Progenitor cell of endocrine pancreas (in vitro differentiated cells): Measurements from ENCODE around the gene LDHAL6B. TPM values are rescaled to one million over a fixed set of nuclear protein-coding genes. Genes with fewer than 3 reads are reported as not detected.

Experiments
- DNase-seq: peaks from one replicate; pipeline ENCODE4 v3.0.0; 2021; ENCODE audit warnings: low spot score; ENCODE audit not compliant: unreplicated experiment
- H3K27ac Mint-ChIP-seq: 2 replicates; pipeline ENCODE4 v1.8.0; 2021; ENCODE audit warnings: mild to moderate bottlenecking, moderate library complexity, mixed read lengths
- H3K27me3 Mint-ChIP-seq: 2 replicates; pipeline ENCODE4 v1.8.0; 2021; ENCODE audit warnings: mixed read lengths
- H3K36me3 Mint-ChIP-seq: 2 replicates; pipeline ENCODE4 v1.8.0; 2022; ENCODE audit warnings: mixed read lengths; ENCODE audit not compliant: insufficient read depth
- H3K4me1 Mint-ChIP-seq: 2 replicates; pipeline ENCODE4 v1.8.0; 2021; ENCODE audit warnings: low read depth, mixed read lengths
- H3K4me3 Mint-ChIP-seq: 2 replicates; pipeline ENCODE4 v1.8.0; 2021; ENCODE audit warnings: low read depth, mild to moderate bottlenecking, moderate library complexity, mixed read lengths
- H3K9me3 Mint-ChIP-seq: 2 replicates; pipeline ENCODE4 v1.8.0; 2021; ENCODE audit warnings: low read depth, mixed read lengths
- total RNA-seq: library from RNA; stranded (reverse); gene quantifications from 2 replicates; pipeline ENCODE4 v1.2.1, GENCODE V29; 2021
- TF ChIP-seq, protein P1 (sequence below): fragments of 200-600 bp; sonication (generic); IDR thresholded peaks from one replicate; pipeline ENCODE4 v1.5.0; 2021; ENCODE audit warnings: antibody characterized with exemption, mild to moderate bottlenecking; ENCODE audit not compliant: unreplicated experiment

Gene LDHAL6B
- total RNA-seq, 1 donor from 2014 or later = not detected

DNA sequence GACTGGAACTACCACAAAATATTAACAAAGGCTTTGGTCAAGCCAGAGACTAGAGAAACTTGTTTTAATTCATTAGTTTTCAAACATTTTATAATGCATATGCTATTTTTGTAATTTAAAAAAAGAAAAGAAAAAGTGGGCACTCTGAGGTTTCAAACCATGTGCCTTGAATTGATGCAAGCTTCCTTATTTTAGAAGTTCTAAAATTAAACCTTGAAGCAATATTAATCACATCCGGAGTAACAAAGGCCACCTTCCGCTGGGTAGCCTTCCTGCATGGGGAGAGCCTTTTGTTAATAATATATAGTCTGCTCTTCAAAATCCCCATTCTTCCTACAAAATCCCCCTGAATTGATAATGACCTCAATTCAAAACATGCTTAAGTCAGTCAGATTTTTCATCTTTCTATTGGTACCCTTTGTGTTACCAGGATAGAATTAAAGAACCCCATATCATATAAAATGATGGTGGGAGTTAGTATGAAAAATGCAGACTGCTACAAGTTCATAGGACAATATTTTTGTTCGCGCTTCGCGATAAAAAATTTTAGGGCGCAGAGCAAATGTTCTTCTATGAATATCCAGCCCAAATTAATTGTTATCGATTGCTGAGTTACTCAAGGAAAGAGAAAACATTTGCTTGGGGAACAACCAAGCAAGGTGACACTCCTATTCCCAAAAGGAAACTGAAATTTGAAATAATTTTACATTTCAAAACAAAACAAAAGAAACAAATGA is 30.6 kb downstream of the LDHAL6B start:
- H3K4me1 Mint-ChIP-seq = peaks cover 4% of the 10 kb centered on the region
- no peak overlapping the region for H3K27ac Mint-ChIP-seq
- peaks cover 3% of the 10 kb centered on the region for H3K9me3 Mint-ChIP-seq
- TF ChIP-seq, protein P1, sequence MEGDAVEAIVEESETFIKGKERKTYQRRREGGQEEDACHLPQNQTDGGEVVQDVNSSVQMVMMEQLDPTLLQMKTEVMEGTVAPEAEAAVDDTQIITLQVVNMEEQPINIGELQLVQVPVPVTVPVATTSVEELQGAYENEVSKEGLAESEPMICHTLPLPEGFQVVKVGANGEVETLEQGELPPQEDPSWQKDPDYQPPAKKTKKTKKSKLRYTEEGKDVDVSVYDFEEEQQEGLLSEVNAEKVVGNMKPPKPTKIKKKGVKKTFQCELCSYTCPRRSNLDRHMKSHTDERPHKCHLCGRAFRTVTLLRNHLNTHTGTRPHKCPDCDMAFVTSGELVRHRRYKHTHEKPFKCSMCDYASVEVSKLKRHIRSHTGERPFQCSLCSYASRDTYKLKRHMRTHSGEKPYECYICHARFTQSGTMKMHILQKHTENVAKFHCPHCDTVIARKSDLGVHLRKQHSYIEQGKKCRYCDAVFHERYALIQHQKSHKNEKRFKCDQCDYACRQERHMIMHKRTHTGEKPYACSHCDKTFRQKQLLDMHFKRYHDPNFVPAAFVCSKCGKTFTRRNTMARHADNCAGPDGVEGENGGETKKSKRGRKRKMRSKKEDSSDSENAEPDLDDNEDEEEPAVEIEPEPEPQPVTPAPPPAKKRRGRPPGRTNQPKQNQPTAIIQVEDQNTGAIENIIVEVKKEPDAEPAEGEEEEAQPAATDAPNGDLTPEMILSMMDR = no peak
- H3K36me3 Mint-ChIP-seq = peaks cover 5% of the 10 kb centered on the region
- no peaks in the 10 kb centered on the region for H3K27me3 Mint-ChIP-seq
- no peak for DNase-seq
- no peak overlapping the region for H3K4me3 Mint-ChIP-seq

DNA sequence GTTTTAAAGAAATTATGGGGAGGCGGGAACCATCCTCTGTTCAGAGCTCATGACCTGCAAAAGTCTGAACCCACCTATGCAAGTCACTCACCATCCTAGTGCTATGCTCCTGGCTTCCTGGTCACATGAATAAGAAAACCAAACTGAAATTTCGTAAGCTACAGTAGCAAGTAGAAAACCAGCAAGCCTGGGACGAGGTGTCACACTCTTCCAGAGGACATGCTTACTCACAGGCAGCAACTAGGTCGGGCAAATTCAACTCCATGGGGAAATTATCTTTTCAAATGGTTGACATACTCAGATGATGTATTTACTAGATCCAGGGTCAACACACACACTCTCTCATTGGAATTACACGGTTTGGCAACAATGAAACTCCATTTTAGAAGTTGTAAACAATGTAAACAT is 31.3 kb downstream of the LDHAL6B start:
- peaks cover 3% of the 10 kb centered on the region for H3K9me3 Mint-ChIP-seq
- no peak for DNase-seq
- no peaks in the 10 kb centered on the region for H3K27me3 Mint-ChIP-seq
- TF ChIP-seq, protein P1 = no peak
- peaks cover 4% of the 10 kb centered on the region for H3K36me3 Mint-ChIP-seq
- no peak overlapping the region for H3K4me3 Mint-ChIP-seq
- H3K27ac Mint-ChIP-seq = no peak overlapping the region
- H3K4me1 Mint-ChIP-seq = peaks cover 4% of the 10 kb centered on the region

DNA sequence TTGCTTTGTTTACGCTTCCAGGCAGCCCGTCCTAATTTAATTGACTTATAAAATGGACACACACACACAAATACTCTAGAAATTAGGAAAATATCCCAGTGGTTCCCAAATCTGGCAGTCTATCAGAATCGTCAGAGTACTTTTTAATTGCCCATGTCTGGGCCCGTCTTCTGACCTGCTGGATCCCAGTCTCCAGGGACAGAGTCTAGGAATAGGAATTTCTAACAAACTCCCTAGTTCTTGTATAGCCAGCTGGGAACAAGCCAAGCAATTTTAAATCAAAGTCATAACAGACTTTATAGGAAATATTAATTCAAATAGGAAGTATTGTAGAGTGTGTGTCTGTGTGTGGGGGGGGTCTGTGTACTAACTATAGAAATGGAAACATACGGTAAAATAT is 33.4 kb downstream of the LDHAL6B start:
- H3K4me1 Mint-ChIP-seq = peaks cover 7% of the 10 kb centered on the region
- no peak for DNase-seq
- peaks cover 4% of the 10 kb centered on the region for H3K36me3 Mint-ChIP-seq
- H3K27ac Mint-ChIP-seq = no peak overlapping the region
- no peak overlapping the region for H3K4me3 Mint-ChIP-seq
- H3K9me3 Mint-ChIP-seq = peaks cover 3% of the 10 kb centered on the region
- no peaks in the 10 kb centered on the region for H3K27me3 Mint-ChIP-seq
- TF ChIP-seq, protein P1 = no peak

DNA sequence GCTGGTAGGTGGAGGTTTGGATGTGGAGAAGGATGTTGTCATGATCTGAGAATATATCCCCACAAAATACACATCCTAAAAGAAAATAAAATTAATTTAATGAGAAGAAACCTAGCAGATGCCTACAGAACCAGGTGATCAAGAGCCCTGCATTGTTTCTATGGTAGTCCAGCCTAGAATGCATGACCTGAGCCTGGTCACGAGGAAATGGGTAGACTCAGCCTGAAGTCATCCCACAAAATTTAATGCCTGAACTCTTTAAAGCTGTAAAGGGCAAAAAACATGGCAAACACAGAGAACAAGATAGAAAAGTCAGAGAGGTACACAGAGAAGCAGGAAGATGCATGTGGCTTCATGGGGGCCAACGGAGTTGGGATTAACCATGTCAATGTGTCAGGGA is 36.0 kb downstream of the LDHAL6B start:
- Mint-ChIP-seq H3K4me1 (peaks cover 4% of the 10 kb centered on the region), H3K4me3 (no peak overlapping the region), H3K36me3 (no peaks in the 10 kb centered on the region), H3K27ac (no peak overlapping the region), H3K27me3 (no peaks in the 10 kb centered on the region), H3K9me3 (no peaks in the 10 kb centered on the region)
- DNase-seq = no peak
- TF ChIP-seq, protein P1 = no peak

DNA sequence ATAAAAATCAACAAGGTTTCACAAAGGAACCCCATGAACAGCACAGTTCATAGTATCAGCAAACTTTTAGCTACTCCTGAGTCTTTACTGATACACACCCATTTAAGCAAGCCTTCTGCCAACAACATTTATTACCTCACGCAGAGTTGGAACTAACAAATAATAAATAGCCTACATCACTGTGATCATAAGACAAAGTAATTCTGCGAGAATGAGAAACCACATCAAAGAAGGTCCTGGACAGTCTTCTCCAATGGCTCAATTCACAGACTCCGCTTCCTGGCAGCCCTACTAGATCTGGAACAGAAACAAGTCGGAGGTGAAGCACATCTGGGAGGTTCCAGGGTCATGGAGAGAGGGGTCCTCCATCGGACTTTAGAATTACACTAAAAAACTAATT is 37.0 kb downstream of the LDHAL6B start:
- Mint-ChIP-seq H3K9me3 (no peaks in the 10 kb centered on the region), H3K4me3 (no peak overlapping the region), H3K4me1 (peaks cover 4% of the 10 kb centered on the region), H3K36me3 (no peaks in the 10 kb centered on the region), H3K27me3 (no peaks in the 10 kb centered on the region), H3K27ac (no peak overlapping the region)
- DNase-seq = no peak
- TF ChIP-seq, protein P1 = no peak
